ENCODE measurements around the gene CCL22.

The CCL22 gene

DNA sequence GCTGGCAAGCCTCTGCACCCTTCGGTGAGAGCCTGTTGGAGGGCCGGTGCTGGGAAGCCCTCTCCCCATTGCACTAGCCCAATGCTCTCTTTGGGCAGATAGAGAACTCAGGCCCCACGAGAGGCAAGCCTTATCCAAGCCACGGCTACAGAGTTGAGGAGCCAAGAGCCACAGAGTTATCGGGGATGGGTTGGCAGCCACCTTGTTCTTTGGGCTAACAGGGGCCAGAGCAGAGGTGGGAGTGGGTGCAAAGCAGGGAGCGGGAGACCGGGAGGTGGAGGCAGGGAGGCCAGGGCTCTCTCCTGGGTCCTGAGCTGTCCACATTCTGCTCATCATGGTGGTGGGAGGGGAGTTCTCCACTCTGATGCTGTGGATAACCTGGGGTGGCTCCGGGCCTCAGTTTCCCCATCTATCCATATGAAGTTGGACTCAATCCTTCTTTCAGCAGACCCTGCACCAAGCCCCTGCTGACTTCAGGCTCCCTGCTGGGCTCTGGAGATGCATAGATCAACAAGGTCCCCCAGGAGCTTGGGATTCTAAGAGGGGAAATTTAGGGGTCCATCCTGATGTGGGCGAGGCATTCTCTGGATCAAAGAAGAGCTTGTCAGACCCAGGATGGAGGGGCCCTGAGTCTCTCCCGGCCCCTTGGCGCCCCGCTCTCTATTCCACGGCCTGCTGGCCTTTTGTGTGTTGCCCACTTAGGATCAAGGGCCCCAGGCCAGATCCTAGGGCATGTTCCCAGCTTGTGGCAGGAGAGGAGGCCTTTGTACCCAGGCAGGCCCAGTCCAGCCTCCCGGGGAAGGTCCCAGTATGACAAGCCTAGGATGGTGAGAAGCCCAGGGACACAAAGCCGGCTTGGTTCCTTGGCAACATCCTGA is 13.2 kb downstream of the CCL22 start:
- Histone ChIP-seq H3K9me3 (ENCODE audit: control insufficient read depth, insufficient read depth, low read depth, low read length) (no peaks in the 10 kb centered on the region), H3K4me3 (ENCODE audit: low read depth, low read length) (no peak overlapping the region), H3K27ac (ENCODE audit: extremely low read depth, low read depth, low read length) (no peak overlapping the region), H3K4me1 (ENCODE audit: control insufficient read depth, insufficient read depth, low read length) (peaks cover 10% of the 10 kb centered on the region), H3K36me3 (ENCODE audit: control insufficient read depth in 2 of 2, insufficient read depth in 1 of 2, low read length in 2 of 2) (no peaks in the 10 kb centered on the region)
- TF ChIP-seq ZIC2 (tag by site-specific recombination; IDR thresholded peaks at IDR 0.05) = peak; percentile 59
- no peak for TF ChIP-seq ZNF37A (tag by site-specific recombination; IDR thresholded peaks at IDR 0.05)
- no peak for TF ChIP-seq ZNF140 (tag by site-specific recombination; IDR thresholded peaks at IDR 0.05)
- no peak for TF ChIP-seq ZNF248 (tag by site-specific recombination; IDR thresholded peaks at IDR 0.05)
- no peak for TF ChIP-seq ZNF664 (tag by site-specific recombination; IDR thresholded peaks at IDR 0.05)
- ChIA-PET CTCF (interaction anchor here (0.6 to 0.8 kb wide), 2 partner anchors 11 to 45 kb away, joined by 3 to 4 read pairs; no protein-coding TSS in a partner anchor), POLR2A (no interaction called here)

DNA sequence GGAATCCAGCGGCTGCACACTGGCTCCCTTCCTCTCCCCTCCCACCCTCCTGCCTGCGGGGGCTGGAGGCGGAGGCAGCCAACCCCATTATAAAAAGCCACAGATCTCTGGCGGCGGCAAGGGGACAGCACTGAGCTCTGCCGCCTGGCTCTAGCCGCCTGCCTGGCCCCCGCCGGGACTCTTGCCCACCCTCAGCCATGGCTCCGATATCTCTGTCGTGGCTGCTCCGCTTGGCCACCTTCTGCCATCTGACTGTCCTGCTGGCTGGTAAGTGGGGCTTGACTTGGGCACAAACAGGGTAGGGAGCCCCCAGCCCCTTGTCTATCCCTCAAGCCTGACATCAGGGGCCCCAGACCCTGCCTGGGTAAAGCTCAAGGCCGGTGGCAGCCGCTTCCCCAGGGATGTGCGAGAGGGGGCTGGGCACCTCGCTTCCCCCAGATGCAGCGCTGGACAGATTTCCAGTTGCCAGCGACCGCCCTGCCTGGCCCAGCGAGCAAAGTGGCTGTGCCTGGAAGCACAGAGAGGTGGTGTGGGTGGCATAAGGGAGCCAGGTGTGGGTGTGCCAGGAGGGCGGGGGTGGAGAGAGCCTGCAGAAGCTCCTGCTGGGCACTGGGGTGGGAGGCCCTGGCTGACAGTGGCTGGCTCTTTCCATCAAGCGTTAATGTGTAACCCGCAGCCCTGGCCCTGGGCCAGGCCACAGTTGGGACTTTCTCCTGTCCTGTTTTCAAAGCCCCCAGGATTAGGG is 14.0 kb downstream of the CCL22 start, which contains the start of gene CX3CL1:
TSS of gene CX3CL1 (plus strand) at position 119 of the 745 bp plus-strand sequence. CDS start at position 198, 79 bp downstream.
- CTCF ChIA-PET = interaction anchor here (0.6 to 0.8 kb wide), 3 partner anchors 12 to 52 kb away, joined by 3 to 4 read pairs (median 3); no protein-coding TSS in a partner anchor
- H3K9me3 ChIP-seq (ENCODE audit: control insufficient read depth, insufficient read depth, low read depth, low read length) = no peaks in the 10 kb centered on the region
- no peaks in the 10 kb centered on the region for H3K36me3 ChIP-seq (ENCODE audit: control insufficient read depth in 2 of 2, insufficient read depth in 1 of 2, low read length in 2 of 2)
- no peak within 1 kb of the TSS; the same call in 1 of the 2 replicates for H3K27ac ChIP-seq (ENCODE audit: extremely low read depth, low read depth, low read length)
- peaks cover 10% of the 10 kb centered on the region for H3K4me1 ChIP-seq (ENCODE audit: control insufficient read depth, insufficient read depth, low read length)
- POLR2A ChIA-PET = no interaction called here
- H3K4me3 ChIP-seq (ENCODE audit: low read depth, low read length) = peak within 1 kb of the TSS; percentile 22; the same call in 1 of the 2 replicates
- TF ChIP-seq ZNF529 (tag by site-specific recombination; IDR thresholded peaks at IDR 0.05; ENCODE audit: insufficient replicate concordance) (no peak), ZIC2 (tag by site-specific recombination; IDR thresholded peaks at IDR 0.05) (peak; percentile 33), ZBTB7A (tag by site-specific recombination; IDR thresholded peaks at IDR 0.05; ENCODE audit: low read depth) (no peak), ZBTB20 (tag by site-specific recombination; IDR thresholded peaks at IDR 0.05) (peak; percentile 27; the same call in 1 of the 2 replicates), SP3 (tag by site-specific recombination; IDR thresholded peaks at IDR 0.05) (no peak), ZFHX2 (tag by site-specific recombination; conservative IDR thresholded peaks at IDR 0.05) (peak; percentile 90), ZNF335 (tag by site-specific recombination; conservative IDR thresholded peaks at IDR 0.05) (peak; percentile 26; the same call in 1 of the 2 replicates), OSR2 (tag by site-specific recombination; IDR thresholded peaks at IDR 0.05) (no peak), ZNF366 (tag by site-specific recombination; conservative IDR thresholded peaks at IDR 0.05) (no peak), ZBTB48 (tag by site-specific recombination; IDR thresholded peaks at IDR 0.05) (peak; percentile 34; the same call in 1 of the 2 replicates), ZNF776 (tag by site-specific recombination; IDR thresholded peaks at IDR 0.05; ENCODE audit: borderline replicate concordance) (no peak)
- TF ChIP-seq, protein P1, sequence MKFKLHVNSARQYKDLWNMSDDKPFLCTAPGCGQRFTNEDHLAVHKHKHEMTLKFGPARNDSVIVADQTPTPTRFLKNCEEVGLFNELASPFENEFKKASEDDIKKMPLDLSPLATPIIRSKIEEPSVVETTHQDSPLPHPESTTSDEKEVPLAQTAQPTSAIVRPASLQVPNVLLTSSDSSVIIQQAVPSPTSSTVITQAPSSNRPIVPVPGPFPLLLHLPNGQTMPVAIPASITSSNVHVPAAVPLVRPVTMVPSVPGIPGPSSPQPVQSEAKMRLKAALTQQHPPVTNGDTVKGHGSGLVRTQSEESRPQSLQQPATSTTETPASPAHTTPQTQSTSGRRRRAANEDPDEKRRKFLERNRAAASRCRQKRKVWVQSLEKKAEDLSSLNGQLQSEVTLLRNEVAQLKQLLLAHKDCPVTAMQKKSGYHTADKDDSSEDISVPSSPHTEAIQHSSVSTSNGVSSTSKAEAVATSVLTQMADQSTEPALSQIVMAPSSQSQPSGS (tag by site-specific recombination; IDR thresholded peaks at IDR 0.05; ENCODE audit: low read depth) = no peak
- TF ChIP-seq, protein P2, sequence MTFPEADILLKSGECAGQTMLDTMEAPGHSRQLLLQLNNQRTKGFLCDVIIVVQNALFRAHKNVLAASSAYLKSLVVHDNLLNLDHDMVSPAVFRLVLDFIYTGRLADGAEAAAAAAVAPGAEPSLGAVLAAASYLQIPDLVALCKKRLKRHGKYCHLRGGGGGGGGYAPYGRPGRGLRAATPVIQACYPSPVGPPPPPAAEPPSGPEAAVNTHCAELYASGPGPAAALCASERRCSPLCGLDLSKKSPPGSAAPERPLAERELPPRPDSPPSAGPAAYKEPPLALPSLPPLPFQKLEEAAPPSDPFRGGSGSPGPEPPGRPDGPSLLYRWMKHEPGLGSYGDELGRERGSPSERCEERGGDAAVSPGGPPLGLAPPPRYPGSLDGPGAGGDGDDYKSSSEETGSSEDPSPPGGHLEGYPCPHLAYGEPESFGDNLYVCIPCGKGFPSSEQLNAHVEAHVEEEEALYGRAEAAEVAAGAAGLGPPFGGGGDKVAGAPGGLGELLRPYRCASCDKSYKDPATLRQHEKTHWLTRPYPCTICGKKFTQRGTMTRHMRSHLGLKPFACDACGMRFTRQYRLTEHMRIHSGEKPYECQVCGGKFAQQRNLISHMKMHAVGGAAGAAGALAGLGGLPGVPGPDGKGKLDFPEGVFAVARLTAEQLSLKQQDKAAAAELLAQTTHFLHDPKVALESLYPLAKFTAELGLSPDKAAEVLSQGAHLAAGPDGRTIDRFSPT (tag by site-specific recombination; IDR thresholded peaks at IDR 0.05) = no peak
- TF ChIP-seq, protein P3, sequence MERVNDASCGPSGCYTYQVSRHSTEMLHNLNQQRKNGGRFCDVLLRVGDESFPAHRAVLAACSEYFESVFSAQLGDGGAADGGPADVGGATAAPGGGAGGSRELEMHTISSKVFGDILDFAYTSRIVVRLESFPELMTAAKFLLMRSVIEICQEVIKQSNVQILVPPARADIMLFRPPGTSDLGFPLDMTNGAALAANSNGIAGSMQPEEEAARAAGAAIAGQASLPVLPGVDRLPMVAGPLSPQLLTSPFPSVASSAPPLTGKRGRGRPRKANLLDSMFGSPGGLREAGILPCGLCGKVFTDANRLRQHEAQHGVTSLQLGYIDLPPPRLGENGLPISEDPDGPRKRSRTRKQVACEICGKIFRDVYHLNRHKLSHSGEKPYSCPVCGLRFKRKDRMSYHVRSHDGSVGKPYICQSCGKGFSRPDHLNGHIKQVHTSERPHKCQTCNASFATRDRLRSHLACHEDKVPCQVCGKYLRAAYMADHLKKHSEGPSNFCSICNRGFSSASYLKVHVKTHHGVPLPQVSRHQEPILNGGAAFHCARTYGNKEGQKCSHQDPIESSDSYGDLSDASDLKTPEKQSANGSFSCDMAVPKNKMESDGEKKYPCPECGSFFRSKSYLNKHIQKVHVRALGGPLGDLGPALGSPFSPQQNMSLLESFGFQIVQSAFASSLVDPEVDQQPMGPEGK (tag by site-specific recombination; IDR thresholded peaks at IDR 0.05) = peak; percentile 32; the same call in 1 of the 2 replicates
- TF ChIP-seq, protein P4, sequence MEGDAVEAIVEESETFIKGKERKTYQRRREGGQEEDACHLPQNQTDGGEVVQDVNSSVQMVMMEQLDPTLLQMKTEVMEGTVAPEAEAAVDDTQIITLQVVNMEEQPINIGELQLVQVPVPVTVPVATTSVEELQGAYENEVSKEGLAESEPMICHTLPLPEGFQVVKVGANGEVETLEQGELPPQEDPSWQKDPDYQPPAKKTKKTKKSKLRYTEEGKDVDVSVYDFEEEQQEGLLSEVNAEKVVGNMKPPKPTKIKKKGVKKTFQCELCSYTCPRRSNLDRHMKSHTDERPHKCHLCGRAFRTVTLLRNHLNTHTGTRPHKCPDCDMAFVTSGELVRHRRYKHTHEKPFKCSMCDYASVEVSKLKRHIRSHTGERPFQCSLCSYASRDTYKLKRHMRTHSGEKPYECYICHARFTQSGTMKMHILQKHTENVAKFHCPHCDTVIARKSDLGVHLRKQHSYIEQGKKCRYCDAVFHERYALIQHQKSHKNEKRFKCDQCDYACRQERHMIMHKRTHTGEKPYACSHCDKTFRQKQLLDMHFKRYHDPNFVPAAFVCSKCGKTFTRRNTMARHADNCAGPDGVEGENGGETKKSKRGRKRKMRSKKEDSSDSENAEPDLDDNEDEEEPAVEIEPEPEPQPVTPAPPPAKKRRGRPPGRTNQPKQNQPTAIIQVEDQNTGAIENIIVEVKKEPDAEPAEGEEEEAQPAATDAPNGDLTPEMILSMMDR (tag by site-specific recombination; IDR thresholded peaks at IDR 0.05) = peak; percentile 31; the same call in 1 of the 2 replicates
- TF ChIP-seq, protein P5, sequence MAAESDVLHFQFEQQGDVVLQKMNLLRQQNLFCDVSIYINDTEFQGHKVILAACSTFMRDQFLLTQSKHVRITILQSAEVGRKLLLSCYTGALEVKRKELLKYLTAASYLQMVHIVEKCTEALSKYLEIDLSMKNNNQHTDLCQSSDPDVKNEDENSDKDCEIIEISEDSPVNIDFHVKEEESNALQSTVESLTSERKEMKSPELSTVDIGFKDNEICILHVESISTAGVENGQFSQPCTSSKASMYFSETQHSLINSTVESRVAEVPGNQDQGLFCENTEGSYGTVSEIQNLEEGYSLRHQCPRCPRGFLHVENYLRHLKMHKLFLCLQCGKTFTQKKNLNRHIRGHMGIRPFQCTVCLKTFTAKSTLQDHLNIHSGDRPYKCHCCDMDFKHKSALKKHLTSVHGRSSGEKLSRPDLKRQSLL (tag by site-specific recombination; IDR thresholded peaks at IDR 0.05) = 0 out of 2 replicates have a peak, but pooled peaks have one; percentile 46
- TF ChIP-seq, protein P6, sequence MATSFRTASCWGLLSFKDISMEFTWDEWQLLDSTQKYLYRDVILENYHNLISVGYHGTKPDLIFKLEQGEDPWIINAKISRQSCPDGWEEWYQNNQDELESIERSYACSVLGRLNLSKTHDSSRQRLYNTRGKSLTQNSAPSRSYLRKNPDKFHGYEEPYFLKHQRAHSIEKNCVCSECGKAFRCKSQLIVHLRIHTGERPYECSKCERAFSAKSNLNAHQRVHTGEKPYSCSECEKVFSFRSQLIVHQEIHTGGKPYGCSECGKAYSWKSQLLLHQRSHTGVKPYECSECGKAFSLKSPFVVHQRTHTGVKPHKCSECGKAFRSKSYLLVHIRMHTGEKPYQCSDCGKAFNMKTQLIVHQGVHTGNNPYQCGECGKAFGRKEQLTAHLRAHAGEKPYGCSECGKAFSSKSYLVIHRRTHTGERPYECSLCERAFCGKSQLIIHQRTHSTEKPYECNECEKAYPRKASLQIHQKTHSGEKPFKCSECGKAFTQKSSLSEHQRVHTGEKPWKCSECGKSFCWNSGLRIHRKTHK (tag by site-specific recombination; IDR thresholded peaks at IDR 0.05) = no peak

Data from HEK293 (cell line).